K562 (cell line): ENCODE results near the gene PRXL2B. TPM values are rescaled to one million over a fixed set of nuclear protein-coding genes. Genes with fewer than 3 reads are reported as not detected.
A peak's percentile ranks its signal among the peaks of the same experiment; 100 is the strongest.

Experiments
- ATAC-seq: fragments of 200-7000 bp; cut with Tn5 transposase; 3 replicates; pipeline ENCODE4 v1.9.1; 2020; ENCODE audit warnings: moderate library complexity
- BruUV-seq: library from RNA; stranded (reverse); fragments of 400-500 nt; replicated peaks from 2 replicates; lab custom pipeline; 2021; lab: Mats Ljungman, UMichigan
- CTCF ChIA-PET: fragments of 300-600 bp; formaldehyde crosslinking; extraction: SDS; loops from one replicate; lab custom pipeline; 2021; ENCODE audit warnings: low intra/inter-chr PET ratio; lab: Yijun Ruan, JAX
- POLR2A ChIA-PET: fragments of 300-600, 350-650 bp; sonication (Branson Sonifier 250); formaldehyde crosslinking; extraction: SDS; loops from one replicate; lab custom pipeline; 2021; ENCODE audit warnings: antibody characterized with exemption, inconsistent platforms; lab: Yijun Ruan, JAX
- DNase-seq, 4 experiments: peaks; one replicate each; pipeline versions ENCODE4 v3.0.0 to v3.0.0-alpha.2; 2011 to 2018; ENCODE audit warnings: low spot score in 3 of 4, mixed read lengths in 3 of 4; ENCODE audit errors: extremely low read depth in 1 of 4
- FAIRE-seq: peaks from 2 replicates; lab custom pipeline; 2011; peaks lifted over from hg19 to GRCh38; lab: Jason Lieb, UNC
- H2AFZ ChIP-seq: 2 replicates; pipeline ENCODE4 v1.6.0; 2011; ENCODE audit warnings: low read depth, low read length, control low read depth, inconsistent platforms
- H3K27ac ChIP-seq: fragments of 200-600 bp; 3 replicates; pipeline ENCODE4 v1.8.0; 2011; ENCODE audit warnings: low read depth, mild to moderate bottlenecking, control low read depth, inconsistent platforms, low read length, moderate library complexity, mixed read lengths; ENCODE audit errors: extremely low read depth
- H3K27me3 ChIP-seq, 2 experiments: fragments of 300-600 bp in 1 of 2; 2 replicates in 1 of 2; 3 replicates in 1 of 2; pipeline versions ENCODE4 v1.6.0 to v1.8.0; 2011; ENCODE audit warnings: inconsistent platforms in 2 of 2, low read length in 2 of 2, mild to moderate bottlenecking in 1 of 2, mixed read lengths in 1 of 2, moderate library complexity in 1 of 2; ENCODE audit not compliant: control insufficient read depth in 2 of 2, insufficient read depth in 2 of 2
- H3K36me3 ChIP-seq: fragments of 300-600 bp; 3 replicates; pipeline ENCODE4 v1.8.0; 2011; ENCODE audit warnings: mild to moderate bottlenecking, low read length, inconsistent platforms; ENCODE audit not compliant: control insufficient read depth, insufficient read depth
- H3K4me1 ChIP-seq, 2 experiments: fragments of 200-600 bp in 1 of 2; replicated peaks in 1 of 2; 2 replicates in 1 of 2; 3 replicates in 1 of 2; pipeline versions ENCODE4 v1.5.1 to v1.8.0; 2011; ENCODE audit warnings: inconsistent platforms in 2 of 2, low read length in 2 of 2, mild to moderate bottlenecking in 1 of 2, mixed read lengths in 1 of 2, moderate library complexity in 1 of 2; ENCODE audit not compliant: control insufficient read depth in 2 of 2, insufficient read depth in 2 of 2
- H3K4me2 ChIP-seq: 2 replicates; pipeline ENCODE4 v1.6.1; 2011; ENCODE audit warnings: low read length, control low read depth, inconsistent platforms, mixed read lengths; ENCODE audit not compliant: insufficient read depth
- H3K4me3 ChIP-seq: fragments of 200-600 bp; sonication (generic), shearing (Covaris generic); 2 replicates; pipeline ENCODE4 v1.5.1; 2016; ENCODE audit warnings: control low read depth, inconsistent platforms
- H3K79me2 ChIP-seq: fragments of 200-600 bp; 3 replicates; pipeline ENCODE4 v1.8.0; 2011; ENCODE audit warnings: low read length, inconsistent platforms; ENCODE audit not compliant: control insufficient read depth, insufficient read depth
- H3K9ac ChIP-seq, 2 experiments: 2 replicates each; pipeline versions ENCODE4 v1.6.0 to v1.6.1; 2011; ENCODE audit warnings: low read depth in 2 of 2, low read length in 2 of 2, control low read depth in 1 of 2, inconsistent platforms in 1 of 2, mild to moderate bottlenecking in 1 of 2, mixed read lengths in 1 of 2; ENCODE audit not compliant: insufficient read depth in 1 of 2
- H3K9me1 ChIP-seq: one replicate; pipeline ENCODE4 v1.6.0; 2011; ENCODE audit warnings: inconsistent platforms, mild to moderate bottlenecking, low read length, moderate library complexity; ENCODE audit not compliant: control insufficient read depth, insufficient read depth
- H3K9me3 ChIP-seq: replicated peaks from 2 replicates; pipeline ENCODE4 v1.5.1; 2011; ENCODE audit warnings: low read depth, low read length, inconsistent platforms; ENCODE audit not compliant: control insufficient read depth, insufficient read depth
- H4K20me1 ChIP-seq: replicated peaks from 2 replicates; pipeline ENCODE4 v1.6.1; 2011; ENCODE audit warnings: low read length, inconsistent platforms, mixed read lengths; ENCODE audit not compliant: control insufficient read depth, insufficient read depth
- ATF1 ChIP-seq, 2 experiments: fragments of 450-650 bp in 1 of 2; IDR thresholded peaks; 2 replicates each; pipeline ENCODE4 v1.6.1; 2016; ENCODE audit warnings: missing compliant biosample characterization in 1 of 2, missing genetic modification characterization in 1 of 2
- CHD2 ChIP-seq: IDR thresholded peaks from 2 replicates; pipeline ENCODE4 v1.6.1; 2011; ENCODE audit warnings: low read depth, low read length
- CHD4 ChIP-seq: fragments of 200-600 bp; sonication (generic); IDR thresholded peaks from 3 replicates; pipeline ENCODE4 v1.6.1; 2012; ENCODE audit warnings: low read depth, mild to moderate bottlenecking, mixed read lengths, low read length, inconsistent platforms; ENCODE audit not compliant: insufficient read depth, insufficient replicate concordance, poor library complexity, severe bottlenecking
- HMG20B ChIP-seq: fragments of 250-450 bp; sonication (Bioruptor Pico); IDR thresholded peaks from 2 replicates; pipeline ENCODE4 v1.5.0; 2021; ENCODE audit warnings: mild to moderate bottlenecking
- POLR2B ChIP-seq: fragments of 450-650 bp; IDR thresholded peaks from 2 replicates; pipeline ENCODE4 v1.6.1; 2018; ENCODE audit warnings: low read depth; ENCODE audit not compliant: partially characterized antibody
- RFX5 ChIP-seq: IDR thresholded peaks from 2 replicates; pipeline ENCODE4 v1.6.1; 2011; ENCODE audit warnings: low read depth, mild to moderate bottlenecking, improper control_type of control experiment, low read length
- SP1 ChIP-seq: sonication (generic); formaldehyde crosslinking; IDR thresholded peaks from 2 replicates; pipeline ENCODE4 v1.8.1; 2022; ENCODE audit warnings: mild to moderate bottlenecking, missing genetic modification reagents
- SRF ChIP-seq, 2 experiments: fragments of 250-450, 450-650 bp in 1 of 2; sonication (Bioruptor Pico) in 1 of 2; sonication (generic) in 1 of 2; formaldehyde crosslinking; IDR thresholded peaks; 2 replicates each; pipeline versions ENCODE4 v1.5.0 to v1.5.1; 2020 to 2022; ENCODE audit warnings: mild to moderate bottlenecking in 1 of 2, missing genetic modification reagents in 1 of 2
- ZBTB26 ChIP-seq: fragments of 450-650 bp; formaldehyde crosslinking; IDR thresholded peaks from 2 replicates; pipeline ENCODE4 v1.4.0; 2022; ENCODE audit warnings: missing genetic modification characterization
- ZBTB5 ChIP-seq: fragments of 450-650 bp; IDR thresholded peaks from 2 replicates; pipeline ENCODE4 v1.6.1; 2017; ENCODE audit warnings: antibody characterized with exemption
- ZNF561 ChIP-seq: fragments of 450-650 bp; formaldehyde crosslinking; conservative IDR thresholded peaks from 2 replicates; pipeline ENCODE4 v1.4.0; 2020; ENCODE audit warnings: mild to moderate bottlenecking, moderate library complexity
- ZNF589 ChIP-seq: fragments of 200-800 bp; sonication (Bioruptor generic); IDR thresholded peaks from 2 replicates; pipeline ENCODE4 v1.6.1; 2016; ENCODE audit warnings: low read depth, missing genetic modification characterization, missing compliant biosample characterization
- ZNF766 ChIP-seq: fragments of 200-800 bp; sonication (Bioruptor generic); conservative IDR thresholded peaks from 2 replicates; pipeline ENCODE4 v1.6.1; 2016; ENCODE audit warnings: missing genetic modification characterization, missing compliant biosample characterization
- WGBS: fragments of 100-300 bp; shearing (Covaris generic); methylation state at CpG from one replicate; pipeline ENCODE4 v1.1.6; 2016; ENCODE audit warnings: low coverage, mixed read lengths; ENCODE audit not compliant: insufficient coverage; ENCODE audit errors: missing lambda C conversion rate; 5-methylcytosine and 5-hydroxymethylcytosine counted together
- in situ Hi-C: fragments of 300-500 bp; cut with MboI; formaldehyde crosslinking; loops from 4 replicates; pipeline ENCODE4 v1.15.0; 2018; ENCODE audit warnings: inconsistent platforms, mixed read lengths
- intact Hi-C: fragments of 100-400 bp; cut with micrococcal nuclease; formaldehyde crosslinking; loops from 2 replicates; pipeline ENCODE4 v1.14.2; 2022
- polyA plus RNA-seq, 8 experiments: library from polyadenylated mRNA; depleted of rRNA in 4 of 8; stranded (reverse) in 5 of 8; unstranded in 3 of 8; fragments of >200 nt; fragmentation: Nextera tagmentation in 2 of 8; fragmentation: Illumina TruSeq in 1 of 8; extraction: Ambion mirVana in 2 of 8; extraction: Trizol in 1 of 8; gene quantifications; 2 replicates each; pipeline versions ENCODE4 v1.2.1 to v1.2.3, GENCODE V29; 2011 to 2014; ENCODE audit warnings: inconsistent platforms in 1 of 8, missing spikeins in 1 of 8
- total RNA-seq, 7 experiments: library from RNA; depleted of rRNA in 6 of 7; stranded (reverse); fragments of >200 nt in 6 of 7; fragmentation: Illumina TruSeq in 2 of 7; extraction: Trizol in 2 of 7; gene quantifications; 2 replicates each; pipeline versions ENCODE4 v1.2.1 to v1.2.3, GENCODE V29; 2011 to 2021; ENCODE audit warnings: low replicate concordance in 1 of 7

Gene PRXL2B
- total and polyA plus RNA-seq, 9 of the 15 experiments (the other 6 are each of a cell fraction or from before 2014, with no cell fraction given) = 0.99 to 25.3 (median 11.8) TPM

GRCh38 chr1:2601721-2602303 is 15.2 kb downstream of the PRXL2B start (continued):
- no peak for TF ChIP-seq ZNF561 (CRISPR knock-in tag)
- no peak for TF ChIP-seq ZBTB5
- TF ChIP-seq CHD4 = no peak
- TF ChIP-seq CHD2 = no peak
- no peak for TF ChIP-seq ZBTB26 (CRISPR knock-in tag)
- TF ChIP-seq POLR2B = no peak

GRCh38 chr1:2602311-2602835 is 15.8 kb downstream of the PRXL2B start:
- WGBS = 8% methylated on average over 15 of the region's 15 CpGs
- BruUV-seq = no TSS peak
- Histone ChIP-seq H3K9me1 (no peaks in the 10 kb centered on the region), H3K79me2 (no peaks in the 10 kb centered on the region), H3K9me3 (no peaks in the 10 kb centered on the region), H3K4me2 (no peak overlapping the region), H3K9ac (no peak overlapping the region), H3K27me3 (peaks cover 36 to 59% of the 10 kb centered on the region in 2 experiments; a peak in 4 of 5 replicates), H3K36me3 (no peaks in the 10 kb centered on the region), H3K4me1 (peaks cover 0 to 25% of the 10 kb centered on the region in 2 experiments; a peak in 2 of 5 replicates), H3K4me3 (no peak overlapping the region), H3K27ac (no peak overlapping the region), H4K20me1 (0 out of 2 replicates have a peak, but pooled peaks cover 9% of the 10 kb centered on the region), H2AFZ (no peak overlapping the region)
- FAIRE-seq = no peak
- ChIA-PET POLR2A (interaction anchor here (0.6 to 1.3 kb wide), 3 partner anchors 9 to 392 kb away, joined by 3 to 4 read pairs (median 3); no protein-coding TSS in a partner anchor), CTCF (interaction anchor here (0.6 kb wide), 1 partner anchor 658 kb away, joined by 3 read pairs; no protein-coding TSS in a partner anchor)
- TF ChIP-seq SP1 (CRISPR knock-in tag) (no peak), SRF (CRISPR knock-in tag; IDR thresholded peaks at IDR 0.05) (no peak), RFX5 (no peak), ZNF766 (CRISPR knock-in tag) (no peak), HMG20B (CRISPR knock-in tag) (no peak), ZNF589 (CRISPR knock-in tag) (no peak), ATF1 (CRISPR knock-in tag; IDR thresholded peaks at IDR 0.05) (no peak), ATF1 (tag; IDR thresholded peaks at IDR 0.05) (0 out of 2 replicates have a peak, but pooled peaks have one; percentile 15)
- intact Hi-C loops = no loop called here
- no peak; the same call in 2 of the 3 replicates for ATAC-seq
- DNase-seq = no peak
- in situ Hi-C loops = no loop called here
